ENCODE measurements around the gene COL5A2. TPM values are rescaled to one million over a fixed set of nuclear protein-coding genes. Genes with fewer than 3 reads are reported as not detected.

COL5A2 gene
- polyA plus RNA-seq, 4 donors: 0.45 to 66.1 (median 7.8) TPM

GRCh38 chr2:189161894-189162293 lies 17.7 kb downstream of the COL5A2 start:
- DNase-seq (no peak), FAIRE-seq (no peak)
- Histone ChIP-seq H3K4me3 (ENCODE audit: low read depth in 1 of 3, low read length in 3 of 3) (no peak overlapping the region), H3K9me3 (ENCODE audit: control insufficient read depth in 2 of 2, insufficient read depth in 1 of 2, low read depth in 1 of 2, low read length in 1 of 2) (no peaks in the 10 kb centered on the region), H3K27ac (ENCODE audit: low read depth in 1 of 3, low read length in 2 of 3) (no peak overlapping the region), H3K27me3 (ENCODE audit: control insufficient read depth in 3 of 3, insufficient read depth in 3 of 3, low read length in 3 of 3) (no peaks in the 10 kb centered on the region), H3K36me3 (ENCODE audit: control insufficient read depth in 3 of 3, insufficient read depth in 2 of 3, low read depth in 1 of 3, low read length in 3 of 3) (no peaks in the 10 kb centered on the region), H3K4me1 (ENCODE audit: control insufficient read depth in 3 of 3, insufficient read depth in 2 of 3, low read depth in 1 of 3, low read length in 2 of 3) (peaks cover 0 to 3% (median 0%) of the 10 kb centered on the region in 3 donors)
- 73 to 83% (median 81%) methylated on average over 3 of the region's 3 CpGs for WGBS, 3 donors

GRCh38 chr2:189159717-189160116 lies 19.8 kb downstream of the COL5A2 start:
- Histone ChIP-seq H3K36me3 (ENCODE audit: control insufficient read depth in 3 of 3, insufficient read depth in 2 of 3, low read depth in 1 of 3, low read length in 3 of 3) (no peaks in the 10 kb centered on the region), H3K4me1 (ENCODE audit: control insufficient read depth in 3 of 3, insufficient read depth in 2 of 3, low read depth in 1 of 3, low read length in 2 of 3) (peaks cover 0 to 1% (median 0%) of the 10 kb centered on the region in 3 donors), H3K9me3 (ENCODE audit: control insufficient read depth in 2 of 2, insufficient read depth in 1 of 2, low read depth in 1 of 2, low read length in 1 of 2) (no peaks in the 10 kb centered on the region), H3K27me3 (ENCODE audit: control insufficient read depth in 3 of 3, insufficient read depth in 3 of 3, low read length in 3 of 3) (no peaks in the 10 kb centered on the region), H3K4me3 (ENCODE audit: low read depth in 1 of 3, low read length in 3 of 3) (no peak overlapping the region), H3K27ac (ENCODE audit: low read depth in 1 of 3, low read length in 2 of 3) (no peak overlapping the region)
- FAIRE-seq (no peak), DNase-seq (no peak)
- WGBS, 3 donors: 84 to 89% (median 86%) methylated on average over 4 of the region's 4 CpGs

GRCh38 chr2:189159273-189159672 lies 20.3 kb downstream of the COL5A2 start:
- FAIRE-seq (no peak), DNase-seq (no peak)
- 79 to 83% (median 80%) methylated on average over 2 of the region's 2 CpGs for WGBS, 3 donors
- Histone ChIP-seq H3K27ac (ENCODE audit: low read depth in 1 of 3, low read length in 2 of 3) (no peak overlapping the region), H3K4me3 (ENCODE audit: low read depth in 1 of 3, low read length in 3 of 3) (no peak overlapping the region), H3K36me3 (ENCODE audit: control insufficient read depth in 3 of 3, insufficient read depth in 2 of 3, low read depth in 1 of 3, low read length in 3 of 3) (no peaks in the 10 kb centered on the region), H3K9me3 (ENCODE audit: control insufficient read depth in 2 of 2, insufficient read depth in 1 of 2, low read depth in 1 of 2, low read length in 1 of 2) (no peaks in the 10 kb centered on the region), H3K4me1 (ENCODE audit: control insufficient read depth in 3 of 3, insufficient read depth in 2 of 3, low read depth in 1 of 3, low read length in 2 of 3) (no peaks in the 10 kb centered on the region), H3K27me3 (ENCODE audit: control insufficient read depth in 3 of 3, insufficient read depth in 3 of 3, low read length in 3 of 3) (no peaks in the 10 kb centered on the region)

GRCh38 chr2:189157939-189158338 lies 21.6 kb downstream of the COL5A2 start:
- no peaks in the 10 kb centered on the region for H3K36me3 ChIP-seq (ENCODE audit: control insufficient read depth in 3 of 3, insufficient read depth in 2 of 3, low read depth in 1 of 3, low read length in 3 of 3)
- no peaks in the 10 kb centered on the region for H3K9me3 ChIP-seq (ENCODE audit: control insufficient read depth in 2 of 2, insufficient read depth in 1 of 2, low read depth in 1 of 2, low read length in 1 of 2)
- H3K27me3 ChIP-seq (ENCODE audit: control insufficient read depth in 3 of 3, insufficient read depth in 3 of 3, low read length in 3 of 3): no peaks in the 10 kb centered on the region
- no peak overlapping the region for H3K27ac ChIP-seq (ENCODE audit: low read depth in 1 of 3, low read length in 2 of 3)
- no peaks in the 10 kb centered on the region for H3K4me1 ChIP-seq (ENCODE audit: control insufficient read depth in 3 of 3, insufficient read depth in 2 of 3, low read depth in 1 of 3, low read length in 2 of 3)
- WGBS, 3 donors: 42 to 68% (median 60%) methylated on average over 1 of the region's 1 CpG
- DNase-seq (no peak), FAIRE-seq (no peak)
- no peak overlapping the region for H3K4me3 ChIP-seq (ENCODE audit: low read depth in 1 of 3, low read length in 3 of 3)

GRCh38 chr2:189157456-189157855 lies 22.1 kb downstream of the COL5A2 start:
- no peak for FAIRE-seq

GRCh38 chr2:189155795-189156194 lies 23.8 kb downstream of the COL5A2 start:
- Histone ChIP-seq H3K27ac (ENCODE audit: low read depth in 1 of 3, low read length in 2 of 3) (no peak overlapping the region), H3K4me3 (ENCODE audit: low read depth in 1 of 3, low read length in 3 of 3) (no peak overlapping the region), H3K4me1 (ENCODE audit: control insufficient read depth in 3 of 3, insufficient read depth in 2 of 3, low read depth in 1 of 3, low read length in 2 of 3) (peaks cover 0 to 4% (median 0%) of the 10 kb centered on the region in 3 donors), H3K27me3 (ENCODE audit: control insufficient read depth in 3 of 3, insufficient read depth in 3 of 3, low read length in 3 of 3) (no peaks in the 10 kb centered on the region), H3K9me3 (ENCODE audit: control insufficient read depth in 2 of 2, insufficient read depth in 1 of 2, low read depth in 1 of 2, low read length in 1 of 2) (no peaks in the 10 kb centered on the region), H3K36me3 (ENCODE audit: control insufficient read depth in 3 of 3, insufficient read depth in 2 of 3, low read depth in 1 of 3, low read length in 3 of 3) (no peaks in the 10 kb centered on the region)
- 80 to 96% (median 87%) methylated on average over 1 of the region's 1 CpG for WGBS, 3 donors
- DNase-seq: no peak
- no peak for FAIRE-seq

More at GRCh38 chr2:189157456-189157855, 22.1 kb downstream of the COL5A2 start:
- Histone ChIP-seq H3K4me3 (ENCODE audit: low read depth in 1 of 3, low read length in 3 of 3) (no peak overlapping the region), H3K27ac (ENCODE audit: low read depth in 1 of 3, low read length in 2 of 3) (no peak overlapping the region), H3K27me3 (ENCODE audit: control insufficient read depth in 3 of 3, insufficient read depth in 3 of 3, low read length in 3 of 3) (no peaks in the 10 kb centered on the region), H3K36me3 (ENCODE audit: control insufficient read depth in 3 of 3, insufficient read depth in 2 of 3, low read depth in 1 of 3, low read length in 3 of 3) (no peaks in the 10 kb centered on the region), H3K4me1 (ENCODE audit: control insufficient read depth in 3 of 3, insufficient read depth in 2 of 3, low read depth in 1 of 3, low read length in 2 of 3) (peaks cover 0 to under 1% (median 0%) of the 10 kb centered on the region in 3 donors), H3K9me3 (ENCODE audit: control insufficient read depth in 2 of 2, insufficient read depth in 1 of 2, low read depth in 1 of 2, low read length in 1 of 2) (no peaks in the 10 kb centered on the region)
- no peak for DNase-seq

GRCh38 chr2:189153619-189154018 lies 25.9 kb downstream of the COL5A2 start:
- Histone ChIP-seq H3K4me1 (ENCODE audit: control insufficient read depth in 3 of 3, insufficient read depth in 2 of 3, low read depth in 1 of 3, low read length in 2 of 3) (peaks cover 0 to 4% (median 0%) of the 10 kb centered on the region in 3 donors), H3K27ac (ENCODE audit: low read depth in 1 of 3, low read length in 2 of 3) (no peak overlapping the region), H3K36me3 (ENCODE audit: control insufficient read depth in 3 of 3, insufficient read depth in 2 of 3, low read depth in 1 of 3, low read length in 3 of 3) (no peaks in the 10 kb centered on the region), H3K27me3 (ENCODE audit: control insufficient read depth in 3 of 3, insufficient read depth in 3 of 3, low read length in 3 of 3) (no peaks in the 10 kb centered on the region), H3K4me3 (ENCODE audit: low read depth in 1 of 3, low read length in 3 of 3) (no peak overlapping the region), H3K9me3 (ENCODE audit: control insufficient read depth in 2 of 2, insufficient read depth in 1 of 2, low read depth in 1 of 2, low read length in 1 of 2) (no peaks in the 10 kb centered on the region)
- no peak for DNase-seq
- WGBS, 3 donors: 59 to 81% (median 77%) methylated on average over 2 of the region's 2 CpGs
- no peak for FAIRE-seq

GRCh38 chr2:189152483-189152882 lies 27.1 kb downstream of the COL5A2 start:
- no peak overlapping the region for H3K4me3 ChIP-seq (ENCODE audit: low read depth in 1 of 3, low read length in 3 of 3)
- WGBS, 3 donors: 68 to 81% (median 78%) methylated on average over 3 of the region's 3 CpGs
- H3K27me3 ChIP-seq (ENCODE audit: control insufficient read depth in 3 of 3, insufficient read depth in 3 of 3, low read length in 3 of 3): no peaks in the 10 kb centered on the region
- H3K27ac ChIP-seq (ENCODE audit: low read depth in 1 of 3, low read length in 2 of 3): no peak overlapping the region
- H3K9me3 ChIP-seq (ENCODE audit: control insufficient read depth in 2 of 2, insufficient read depth in 1 of 2, low read depth in 1 of 2, low read length in 1 of 2): no peaks in the 10 kb centered on the region
- peaks cover 0 to 4% (median 0%) of the 10 kb centered on the region in 3 donors for H3K4me1 ChIP-seq (ENCODE audit: control insufficient read depth in 3 of 3, insufficient read depth in 2 of 3, low read depth in 1 of 3, low read length in 2 of 3)
- DNase-seq (no peak), FAIRE-seq (no peak)
- no peaks in the 10 kb centered on the region for H3K36me3 ChIP-seq (ENCODE audit: control insufficient read depth in 3 of 3, insufficient read depth in 2 of 3, low read depth in 1 of 3, low read length in 3 of 3)

- Histone ChIP-seq H3K9me3 (ENCODE audit: control insufficient read depth in 2 of 2, insufficient read depth in 1 of 2, low read depth in 1 of 2, low read length in 1 of 2) (no peaks in the 10 kb centered on the region), H3K27ac (ENCODE audit: low read depth in 1 of 3, low read length in 2 of 3) (no peak overlapping the region)
- FAIRE-seq: no peak
Measured at GRCh38 chr2:189151906-189152305, 27.7 kb downstream of the COL5A2 start.

More at GRCh38 chr2:189151906-189152305, 27.7 kb downstream of the COL5A2 start:
- peaks cover 0 to 4% (median 0%) of the 10 kb centered on the region in 3 donors for H3K4me1 ChIP-seq (ENCODE audit: control insufficient read depth in 3 of 3, insufficient read depth in 2 of 3, low read depth in 1 of 3, low read length in 2 of 3)
- no peaks in the 10 kb centered on the region for H3K36me3 ChIP-seq (ENCODE audit: control insufficient read depth in 3 of 3, insufficient read depth in 2 of 3, low read depth in 1 of 3, low read length in 3 of 3)
- H3K27me3 ChIP-seq (ENCODE audit: control insufficient read depth in 3 of 3, insufficient read depth in 3 of 3, low read length in 3 of 3): no peaks in the 10 kb centered on the region
- no peak overlapping the region for H3K4me3 ChIP-seq (ENCODE audit: low read depth in 1 of 3, low read length in 3 of 3)
- DNase-seq: no peak

All from small intestine (tissue), 7 donors.